CD4-positive, alpha-beta T cell treated with Interferon gamma for 1 hour (primary cell): Measurements from ENCODE around the gene DCX.
"Not testable (repeated sequence)": the region's sequence is repeated elsewhere in the genome, so short reads cannot be mapped to it uniquely, and the experiment has no call there.

Source experiments
- DNase-seq: peaks from one replicate; pipeline ENCODE4 v3.0.0-alpha.2; 2020

DCX gene

DNA sequence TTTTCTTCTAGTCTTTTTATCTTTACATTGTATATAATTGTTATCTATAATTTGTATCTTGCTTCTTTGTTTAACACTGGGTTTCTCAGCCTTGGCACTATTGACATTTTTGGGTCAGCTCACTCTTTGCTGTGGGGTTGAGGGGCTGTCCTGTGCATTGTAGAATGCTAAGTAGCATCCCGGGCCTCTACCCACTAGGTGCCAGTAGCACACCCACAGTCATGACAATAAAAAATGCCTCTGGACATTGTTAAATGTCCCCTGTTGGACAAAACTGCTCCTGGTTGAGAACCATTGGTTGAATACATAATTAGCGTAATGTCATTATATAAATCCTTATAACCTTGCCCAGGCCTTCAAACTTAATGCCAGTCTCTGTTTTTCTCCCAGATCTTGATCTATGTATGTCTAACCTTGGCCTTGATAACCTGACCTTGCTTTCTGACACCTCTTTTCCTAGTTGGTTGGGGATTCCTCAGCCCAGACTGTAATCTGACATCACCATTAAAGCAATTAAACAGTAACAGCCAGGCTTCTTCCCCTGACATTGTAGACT lies 46.1 kb downstream of the DCX start:
- no peak for DNase-seq

DNA sequence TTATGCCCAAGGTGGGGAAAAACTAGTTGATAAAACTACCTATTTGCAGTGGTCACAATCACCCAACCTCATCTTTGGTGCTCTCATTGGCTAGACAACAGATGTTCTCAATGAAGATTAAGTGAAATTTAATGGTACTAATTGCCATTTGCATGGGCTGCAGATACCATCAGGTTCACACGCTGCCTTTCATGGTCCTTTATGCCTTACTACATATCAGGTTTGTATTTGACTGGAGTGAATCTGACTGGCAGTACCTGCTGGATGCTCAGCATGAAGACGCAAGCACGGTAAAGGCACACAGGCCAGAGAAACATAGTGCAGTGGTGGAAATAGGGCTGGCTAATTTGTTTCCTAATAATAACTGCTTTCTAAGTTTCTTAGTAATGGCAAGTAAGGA lies 48.3 kb downstream of the DCX start:
- no peak for DNase-seq

- DNase-seq: no peak
Observed at GRCh38 chrX:111361751-111362150, 50.2 kb downstream of the DCX start.

DNA sequence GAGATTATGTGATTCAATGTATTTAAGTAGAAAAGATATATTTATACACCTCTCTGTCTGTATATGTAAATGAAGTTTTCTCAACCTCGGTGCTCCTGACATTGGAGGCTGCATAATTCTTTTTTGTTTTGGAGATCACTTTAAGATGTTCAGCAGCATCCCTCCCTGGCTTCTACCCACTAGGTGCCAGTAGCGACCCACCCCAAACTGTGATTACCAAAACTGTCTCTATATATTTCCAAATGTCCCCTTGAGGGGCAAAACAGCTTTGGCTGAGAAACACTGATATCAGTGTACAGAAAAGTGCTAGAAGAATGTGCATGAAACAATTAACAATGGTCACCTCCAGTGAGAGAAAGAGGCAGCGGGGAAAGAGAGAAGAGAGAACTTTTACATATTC lies 51.2 kb downstream of the DCX start:
- DNase-seq: no peak

GRCh38 chrX:111355523-111356115 lies 56.4 kb downstream of the DCX start:
- no peak for DNase-seq

DNA sequence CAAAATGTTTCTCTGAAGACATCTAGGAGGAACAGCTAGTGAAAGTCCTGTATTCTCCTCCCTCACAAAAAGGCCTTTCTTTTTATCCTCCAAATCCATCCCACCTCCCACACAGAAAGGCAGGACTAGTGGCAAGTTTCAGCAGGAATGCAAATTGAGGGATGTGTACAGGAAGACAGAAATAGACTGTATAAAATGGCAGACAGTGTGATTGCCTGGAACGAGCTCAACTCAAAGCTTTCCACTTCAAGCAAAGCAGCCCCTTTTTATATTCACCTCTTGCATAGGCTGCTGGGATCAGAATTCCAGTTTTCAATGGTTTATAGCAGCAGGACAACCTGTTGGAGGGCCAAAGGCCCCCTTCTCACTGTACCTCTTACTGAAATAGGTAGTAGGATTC lies 57.5 kb downstream of the DCX start:
- DNase-seq: no peak

- no peak for DNase-seq
Observed at GRCh38 chrX:111353793-111354192, 58.2 kb downstream of the DCX start.

DNA sequence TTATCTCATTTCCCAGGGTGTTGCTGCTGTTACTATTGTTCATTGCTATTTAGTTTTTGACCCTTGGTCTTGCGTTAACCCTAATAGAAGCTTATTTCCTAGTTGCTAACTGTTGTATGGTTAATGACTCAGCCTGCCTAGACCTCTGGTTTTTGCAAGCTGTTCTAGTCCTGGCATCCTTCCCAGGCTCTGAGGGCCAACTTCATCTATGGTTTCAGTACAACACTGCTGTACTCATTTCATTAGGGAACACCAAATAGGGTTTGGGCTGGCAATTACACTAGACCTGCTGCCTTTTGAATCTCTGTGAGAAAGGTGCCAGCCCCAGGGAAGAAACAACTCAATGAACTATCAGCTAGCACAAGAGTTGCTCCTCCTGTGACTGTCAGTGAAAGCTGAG lies 59.6 kb downstream of the DCX start:
- no peak for DNase-seq

DNA sequence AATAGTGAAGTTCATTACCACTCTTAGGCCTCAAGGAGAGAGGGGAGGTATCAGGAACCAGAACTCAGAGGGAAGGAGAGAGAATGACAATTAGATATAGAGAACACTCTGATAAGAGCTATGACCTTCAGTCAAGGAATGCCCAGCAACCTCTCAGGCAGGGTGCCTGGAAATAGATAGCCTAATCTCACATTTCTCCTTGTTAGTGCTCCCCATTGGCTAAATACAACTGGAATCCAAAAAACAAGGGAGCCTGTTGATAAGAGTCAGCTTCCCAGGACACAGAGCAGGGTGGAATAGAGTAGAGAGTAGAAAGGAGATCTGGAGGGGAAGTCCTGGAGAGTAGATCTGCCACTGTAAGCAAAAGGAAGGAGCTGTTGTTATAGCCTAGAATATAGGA lies 62.1 kb downstream of the DCX start:
- DNase-seq: no peak

DNA sequence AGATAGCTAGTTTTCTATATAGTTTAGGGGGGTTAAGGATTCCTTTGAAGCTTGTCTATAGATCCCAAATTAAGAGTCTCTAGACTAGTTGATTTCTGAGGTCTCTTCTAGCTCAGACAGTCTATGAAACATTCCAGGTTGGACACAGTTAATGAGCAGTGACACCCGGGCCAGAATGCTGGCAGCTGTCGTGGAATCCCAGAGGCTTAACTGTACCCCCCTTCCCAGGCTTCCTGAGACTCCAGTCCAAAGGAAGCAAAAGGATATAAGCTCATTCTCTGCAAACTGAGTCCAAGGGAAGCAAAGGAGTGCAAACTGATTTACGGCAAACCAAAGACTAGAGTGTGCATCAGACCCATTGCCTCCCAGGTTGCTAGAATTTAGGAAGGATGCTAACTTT lies 62.9 kb downstream of the DCX start:
- no peak for DNase-seq

- no peak for DNase-seq
Observed at GRCh38 chrX:111348429-111348828, 63.6 kb downstream of the DCX start.

DNA sequence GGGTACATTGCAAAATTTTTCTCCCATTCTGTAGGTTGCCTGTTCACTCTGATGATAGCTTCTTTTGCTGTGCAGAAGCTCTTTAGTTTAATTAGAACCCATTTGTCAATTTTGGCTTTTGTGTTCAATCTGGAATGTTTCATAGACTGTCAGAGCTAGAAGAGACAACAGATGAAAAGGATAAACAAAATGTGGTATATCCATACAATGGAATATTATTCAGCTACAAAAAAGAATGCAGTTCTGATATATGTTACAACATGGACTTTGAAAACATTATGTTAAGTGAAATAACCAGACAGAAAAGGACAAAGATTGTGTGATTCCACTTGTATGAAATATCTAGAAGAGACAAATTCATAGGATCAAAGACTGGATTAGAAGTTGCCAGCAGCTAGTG lies 65.8 kb downstream of the DCX start:
- not testable (repeated sequence) for DNase-seq

DNA sequence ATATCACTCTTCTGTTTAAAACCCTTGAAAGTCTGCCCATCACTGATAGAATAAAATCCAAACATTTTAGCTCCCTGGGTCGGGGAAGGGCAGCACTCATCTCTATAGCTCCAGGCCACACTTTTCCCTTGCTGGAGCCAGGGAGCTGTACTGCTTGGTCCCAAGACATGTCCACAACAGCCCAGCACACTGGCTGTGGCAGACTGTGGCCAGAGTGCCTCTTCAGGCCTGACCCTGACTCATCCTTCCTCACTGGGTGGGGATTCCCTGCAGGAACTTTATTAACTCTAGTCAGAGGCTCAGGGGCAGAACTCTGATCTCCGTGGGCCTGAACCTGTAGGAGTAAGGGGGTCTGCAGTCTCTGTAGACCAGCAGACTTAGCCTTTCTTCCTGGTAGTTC lies 71.9 kb downstream of the DCX start:
- no peak for DNase-seq

DNA sequence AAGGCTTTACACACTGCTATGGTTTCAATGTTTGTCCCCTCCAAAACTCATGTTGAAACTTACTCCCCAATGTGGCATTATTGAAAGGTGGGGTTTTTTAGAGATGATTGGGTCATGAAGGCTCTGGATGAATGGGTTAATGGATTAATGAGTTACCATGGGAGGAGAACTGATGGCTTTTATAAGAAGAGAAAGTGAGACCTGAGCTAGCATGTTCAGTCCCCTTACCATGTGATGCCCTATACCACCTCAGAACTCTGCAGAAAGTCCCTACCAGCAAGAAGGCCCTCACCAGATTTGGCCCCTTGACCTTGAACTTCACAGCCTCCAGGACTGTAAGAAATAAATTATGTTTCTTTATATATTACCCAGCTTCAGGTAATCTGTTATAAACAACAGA lies 72.8 kb downstream of the DCX start:
- DNase-seq: no peak

- DNase-seq: no peak
Observed at GRCh38 chrX:111338095-111338698, 73.8 kb downstream of the DCX start.

- DNase-seq: no peak
Observed at GRCh38 chrX:111337067-111337637, 74.8 kb downstream of the DCX start.

DNA sequence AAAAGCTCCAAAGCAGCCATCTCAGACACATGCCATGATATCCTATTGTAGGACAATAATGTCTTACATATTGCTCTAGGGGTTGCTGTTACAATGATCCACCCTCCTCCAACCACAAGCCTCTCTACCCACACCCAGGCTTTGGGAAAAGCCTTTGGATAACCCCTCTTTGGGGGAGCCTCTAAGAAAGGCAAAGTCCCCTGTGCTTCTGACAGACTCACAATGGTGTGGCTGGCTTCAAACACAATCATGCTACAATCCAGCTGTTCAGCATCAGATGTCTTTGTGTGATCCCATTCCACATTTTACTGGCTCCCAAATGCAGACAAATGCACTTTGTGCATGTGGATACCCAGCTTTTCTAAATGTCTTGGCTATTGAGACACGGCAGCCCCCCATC lies 75.9 kb downstream of the DCX start:
- no peak for DNase-seq

- DNase-seq: no peak
Observed at GRCh38 chrX:111329370-111329769, 82.6 kb downstream of the DCX start.

DNA sequence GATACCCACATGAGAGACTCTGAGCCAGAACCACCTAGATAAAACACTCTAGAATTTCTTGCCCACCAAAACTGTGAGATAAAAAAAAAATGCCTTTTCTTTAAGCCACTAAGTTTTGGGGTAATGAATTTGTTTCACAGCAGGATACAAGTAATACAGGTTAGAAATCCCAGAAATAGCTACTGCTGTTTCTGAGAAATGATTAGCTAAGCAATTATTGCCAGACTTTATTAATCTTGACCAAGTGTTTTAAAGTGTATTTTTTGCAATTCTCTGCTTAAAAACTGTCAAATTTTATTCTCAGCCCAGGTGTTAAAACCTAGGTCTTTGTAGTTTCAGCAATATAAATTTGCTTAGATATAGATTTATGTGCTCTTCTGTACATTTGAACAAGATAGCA lies 83.1 kb downstream of the DCX start:
- no peak for DNase-seq

- no peak for DNase-seq
Observed at GRCh38 chrX:111322231-111322855, 89.6 kb downstream of the DCX start.

DNA sequence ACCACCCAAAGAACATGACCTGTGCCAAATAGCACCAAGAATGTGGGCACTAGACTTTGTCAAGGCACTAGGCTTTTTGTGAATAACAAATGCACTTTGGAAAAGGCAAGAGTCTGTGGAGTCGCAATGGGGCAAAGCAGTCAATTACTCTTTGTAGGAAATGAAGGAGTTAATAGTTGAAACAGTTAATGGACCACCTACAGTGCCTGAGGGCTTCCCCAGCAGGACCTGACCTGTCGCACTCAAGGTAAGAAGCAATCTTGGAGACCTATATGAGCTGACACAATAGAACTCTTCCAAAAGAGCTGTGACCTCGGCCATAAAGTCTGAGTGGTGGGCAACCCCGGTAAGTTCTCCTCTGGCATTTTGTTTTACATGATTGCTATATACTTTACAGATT lies 92.5 kb downstream of the DCX start:
- no peak for DNase-seq

GRCh38 chrX:111318901-111319300 lies 93.1 kb downstream of the DCX start:
- no peak for DNase-seq

GRCh38 chrX:111309083-111309482 lies 102.9 kb downstream of the DCX start:
- DNase-seq: no peak

DNA sequence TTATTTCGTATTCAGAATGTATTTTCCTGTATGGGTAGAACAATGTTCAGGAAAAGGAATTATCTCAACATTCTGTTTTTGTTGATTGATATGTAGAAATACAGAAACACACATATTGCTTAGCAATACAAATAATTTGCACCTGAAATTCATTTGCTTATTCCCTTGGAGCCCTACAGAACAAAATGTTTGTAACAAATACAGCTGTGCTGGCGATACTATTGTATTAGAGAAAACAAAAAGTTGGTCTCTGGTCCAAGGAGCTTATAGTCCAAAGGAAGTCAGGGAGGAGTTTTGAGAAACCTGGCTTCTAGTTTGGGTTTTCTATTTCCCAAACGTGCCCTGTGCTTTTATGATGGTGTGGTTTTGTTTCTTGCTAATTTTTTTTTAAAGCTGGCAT lies 104.0 kb downstream of the DCX start:
- no peak for DNase-seq
